ENCODE results near the gene FZD4.
"Not testable (repeated sequence)": the region's sequence is repeated elsewhere in the genome, so short reads cannot be mapped to it uniquely, and the experiment has no call there.

FZD4 gene

GRCh38 chr11:86972734-86973133 lies 17.5 kb upstream of the FZD4 start:
- no peak for DNase-seq

- DNase-seq: no peak
These were observed 14.1 kb upstream of the FZD4 start for GRCh38 chr11:86969258-86969657.

GRCh38 chr11:86967601-86968000 lies 12.4 kb upstream of the FZD4 start:
- DNase-seq: not testable (repeated sequence)

- no peak for DNase-seq
These were observed 2.9 kb upstream of the FZD4 start for GRCh38 chr11:86957976-86958646.

GRCh38 chr11:86956905-86957195 lies 1.7 kb upstream of the FZD4 start:
- DNase-seq: no peak

GRCh38 chr11:86955111-86955360 lies 159 bp downstream of the FZD4 start:
- no peak for DNase-seq

- no peak for DNase-seq
These were observed 705 bp downstream of the FZD4 start for GRCh38 chr11:86954269-86955110.

GRCh38 chr11:86952221-86952875 lies 2.8 kb downstream of the FZD4 start:
- DNase-seq: no peak

- no peak for DNase-seq
These were observed 3.5 kb downstream of the FZD4 start for GRCh38 chr11:86951706-86952105.

GRCh38 chr11:86950661-86950995 lies 4.6 kb downstream of the FZD4 start:
- no peak for DNase-seq

- no peak for DNase-seq
These were observed 5.1 kb downstream of the FZD4 start for GRCh38 chr11:86949995-86950660.

- no peak for DNase-seq
These were observed 6.5 kb downstream of the FZD4 start for GRCh38 chr11:86948733-86949132.

GRCh38 chr11:86947541-86947940 lies 7.7 kb downstream of the FZD4 start:
- DNase-seq: no peak

- not testable (repeated sequence) for DNase-seq
These were observed 11.7 kb downstream of the FZD4 start for GRCh38 chr11:86943505-86943904.

GRCh38 chr11:86941871-86942599 lies 13.2 kb downstream of the FZD4 start:
- DNase-seq: no peak

GRCh38 chr11:86941077-86941870 lies 13.9 kb downstream of the FZD4 start:
- DNase-seq: no peak

GRCh38 chr11:86940122-86940777 lies 14.9 kb downstream of the FZD4 start:
- no peak for DNase-seq

- DNase-seq: no peak
These were observed 16.0 kb downstream of the FZD4 start for GRCh38 chr11:86938900-86939880.

GRCh38 chr11:86938203-86938899 lies 16.8 kb downstream of the FZD4 start:
- DNase-seq: no peak
